KMS-11 (cell line): ENCODE results near the gene OSBPL7.

Experiments
- H2AFZ ChIP-seq: fragments of 200-600 bp; sonication (generic); 2 replicates; pipeline ENCODE4 v1.6.1; 2016; ENCODE audit warnings: antibody characterized with exemption, mixed run types, low read depth
- H3K27ac ChIP-seq: fragments of 200-600 bp; sonication (generic); 2 replicates; pipeline ENCODE4 v1.6.1; 2016; ENCODE audit warnings: mild to moderate bottlenecking, mixed run types
- H3K27me3 ChIP-seq: fragments of 200-600 bp; sonication (generic); 2 replicates; pipeline ENCODE4 v1.6.1; 2017; ENCODE audit warnings: mild to moderate bottlenecking, low read depth, mixed run types, moderate library complexity; ENCODE audit not compliant: insufficient read depth
- H3K36me3 ChIP-seq: fragments of 200-600 bp; sonication (generic); 2 replicates; pipeline ENCODE4 v1.6.1; 2017; ENCODE audit warnings: mild to moderate bottlenecking, mixed run types; ENCODE audit not compliant: insufficient read depth
- H3K4me1 ChIP-seq: fragments of 200-600 bp; sonication (generic); 2 replicates; pipeline ENCODE4 v1.6.1; 2016; ENCODE audit warnings: mild to moderate bottlenecking, low read depth, mixed run types; ENCODE audit not compliant: poor library complexity, severe bottlenecking
- H3K4me2 ChIP-seq: fragments of 200-600 bp; sonication (generic); 2 replicates; pipeline ENCODE4 v1.7.0; 2016; ENCODE audit warnings: mild to moderate bottlenecking, mixed run types
- H3K4me3 ChIP-seq: fragments of 200-600 bp; sonication (generic); IDR thresholded peaks from 2 replicates; pipeline ENCODE4 v1.6.1; 2017; ENCODE audit warnings: low read depth, low read length, mixed read lengths; ENCODE audit not compliant: insufficient read depth
- H3K79me2 ChIP-seq: fragments of 200-600 bp; sonication (generic); 2 replicates; pipeline ENCODE4 v1.6.1; 2016; ENCODE audit warnings: low read depth, mixed run types; ENCODE audit not compliant: insufficient read depth
- H3K9ac ChIP-seq: fragments of 200-600 bp; sonication (generic); 2 replicates; pipeline ENCODE4 v1.6.1; 2016; ENCODE audit warnings: mild to moderate bottlenecking, mixed run types
- H4K20me1 ChIP-seq: fragments of 200-600 bp; sonication (generic); 2 replicates; pipeline ENCODE4 v1.6.1; 2016; ENCODE audit warnings: mild to moderate bottlenecking, mixed run types; ENCODE audit not compliant: insufficient read depth
- TF ChIP-seq, protein P1 (sequence below): fragments of 200-600 bp; sonication (generic); conservative IDR thresholded peaks from 2 replicates; pipeline ENCODE4 v1.6.1; 2017; ENCODE audit warnings: low read depth, mild to moderate bottlenecking, antibody characterized with exemption, low read length, moderate library complexity, mixed read lengths

OSBPL7 gene

GRCh38 chr17:47867813-47868533, 46.4 kb upstream of the OSBPL7 start:
- Histone ChIP-seq H3K36me3 (no peaks in the 10 kb centered on the region), H3K27me3 (peaks cover 92% of the 10 kb centered on the region), H2AFZ (no peak overlapping the region), H3K9ac (no peak overlapping the region), H3K4me2 (no peak overlapping the region), H3K27ac (no peak overlapping the region), H4K20me1 (no peaks in the 10 kb centered on the region), H3K4me1 (no peaks in the 10 kb centered on the region), H3K79me2 (no peaks in the 10 kb centered on the region), H3K4me3 (no peak overlapping the region)
- TF ChIP-seq, protein P1, sequence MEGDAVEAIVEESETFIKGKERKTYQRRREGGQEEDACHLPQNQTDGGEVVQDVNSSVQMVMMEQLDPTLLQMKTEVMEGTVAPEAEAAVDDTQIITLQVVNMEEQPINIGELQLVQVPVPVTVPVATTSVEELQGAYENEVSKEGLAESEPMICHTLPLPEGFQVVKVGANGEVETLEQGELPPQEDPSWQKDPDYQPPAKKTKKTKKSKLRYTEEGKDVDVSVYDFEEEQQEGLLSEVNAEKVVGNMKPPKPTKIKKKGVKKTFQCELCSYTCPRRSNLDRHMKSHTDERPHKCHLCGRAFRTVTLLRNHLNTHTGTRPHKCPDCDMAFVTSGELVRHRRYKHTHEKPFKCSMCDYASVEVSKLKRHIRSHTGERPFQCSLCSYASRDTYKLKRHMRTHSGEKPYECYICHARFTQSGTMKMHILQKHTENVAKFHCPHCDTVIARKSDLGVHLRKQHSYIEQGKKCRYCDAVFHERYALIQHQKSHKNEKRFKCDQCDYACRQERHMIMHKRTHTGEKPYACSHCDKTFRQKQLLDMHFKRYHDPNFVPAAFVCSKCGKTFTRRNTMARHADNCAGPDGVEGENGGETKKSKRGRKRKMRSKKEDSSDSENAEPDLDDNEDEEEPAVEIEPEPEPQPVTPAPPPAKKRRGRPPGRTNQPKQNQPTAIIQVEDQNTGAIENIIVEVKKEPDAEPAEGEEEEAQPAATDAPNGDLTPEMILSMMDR, result no peak

DNA sequence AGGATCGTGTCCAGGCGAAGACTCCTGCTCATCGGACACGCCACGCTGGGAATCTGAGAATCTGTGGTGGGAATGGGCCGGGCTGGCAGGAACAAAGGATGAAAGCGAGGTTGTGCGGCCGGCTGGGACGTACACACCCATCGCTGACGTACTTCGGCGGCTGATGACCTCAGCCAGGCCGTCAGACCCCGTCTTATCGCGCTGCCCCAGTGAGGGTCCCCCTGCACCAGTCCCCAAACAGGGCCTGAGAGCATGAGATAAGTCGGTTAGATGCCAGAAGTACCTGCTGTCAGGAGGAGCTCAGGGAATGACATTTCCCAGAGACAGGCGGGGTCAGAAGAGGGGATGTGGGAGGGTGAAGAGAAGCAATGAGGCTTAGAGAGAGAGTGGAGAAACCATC, 45.3 kb upstream of the OSBPL7 start:
- TF ChIP-seq, protein P1, result no peak
- no peaks in the 10 kb centered on the region for H3K4me1 ChIP-seq
- H4K20me1 ChIP-seq, result no peaks in the 10 kb centered on the region
- no peak overlapping the region for H3K27ac ChIP-seq
- no peaks in the 10 kb centered on the region for H3K36me3 ChIP-seq
- H3K4me3 ChIP-seq, result no peak overlapping the region
- no peak overlapping the region for H3K4me2 ChIP-seq
- H3K79me2 ChIP-seq, result no peaks in the 10 kb centered on the region
- H3K27me3 ChIP-seq, result peaks cover 90% of the 10 kb centered on the region
- no peak overlapping the region for H2AFZ ChIP-seq
- H3K9ac ChIP-seq, result no peak overlapping the region

DNA sequence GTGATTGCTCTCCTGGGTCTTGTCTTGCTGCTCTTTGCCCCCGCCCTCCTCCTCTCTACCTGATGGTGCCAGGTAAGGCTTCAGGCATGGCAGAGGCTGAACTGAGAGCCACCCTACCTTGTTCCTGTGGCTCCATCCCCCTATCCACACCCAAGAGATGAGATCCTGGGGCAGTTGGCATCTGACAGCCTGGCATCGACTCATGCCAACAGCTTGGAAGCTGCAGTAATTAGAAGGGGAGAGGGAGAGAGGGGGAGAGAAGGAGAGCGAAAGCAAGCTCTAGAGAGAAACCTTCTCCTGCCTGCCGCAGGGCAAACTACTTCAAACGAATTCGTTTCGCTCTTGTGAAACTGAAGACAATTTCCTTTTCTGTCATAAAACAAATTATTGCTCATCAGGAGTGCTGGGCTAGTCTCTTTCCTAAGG, 43.2 kb upstream of the OSBPL7 start:
- Histone ChIP-seq H3K4me3 (no peak overlapping the region), H3K36me3 (no peaks in the 10 kb centered on the region), H3K4me2 (no peak overlapping the region), H3K9ac (no peak overlapping the region), H3K27ac (no peak overlapping the region), H3K27me3 (peaks cover 86% of the 10 kb centered on the region), H2AFZ (no peak overlapping the region), H4K20me1 (no peaks in the 10 kb centered on the region), H3K4me1 (no peaks in the 10 kb centered on the region), H3K79me2 (no peaks in the 10 kb centered on the region)
- TF ChIP-seq, protein P1, result no peak

DNA sequence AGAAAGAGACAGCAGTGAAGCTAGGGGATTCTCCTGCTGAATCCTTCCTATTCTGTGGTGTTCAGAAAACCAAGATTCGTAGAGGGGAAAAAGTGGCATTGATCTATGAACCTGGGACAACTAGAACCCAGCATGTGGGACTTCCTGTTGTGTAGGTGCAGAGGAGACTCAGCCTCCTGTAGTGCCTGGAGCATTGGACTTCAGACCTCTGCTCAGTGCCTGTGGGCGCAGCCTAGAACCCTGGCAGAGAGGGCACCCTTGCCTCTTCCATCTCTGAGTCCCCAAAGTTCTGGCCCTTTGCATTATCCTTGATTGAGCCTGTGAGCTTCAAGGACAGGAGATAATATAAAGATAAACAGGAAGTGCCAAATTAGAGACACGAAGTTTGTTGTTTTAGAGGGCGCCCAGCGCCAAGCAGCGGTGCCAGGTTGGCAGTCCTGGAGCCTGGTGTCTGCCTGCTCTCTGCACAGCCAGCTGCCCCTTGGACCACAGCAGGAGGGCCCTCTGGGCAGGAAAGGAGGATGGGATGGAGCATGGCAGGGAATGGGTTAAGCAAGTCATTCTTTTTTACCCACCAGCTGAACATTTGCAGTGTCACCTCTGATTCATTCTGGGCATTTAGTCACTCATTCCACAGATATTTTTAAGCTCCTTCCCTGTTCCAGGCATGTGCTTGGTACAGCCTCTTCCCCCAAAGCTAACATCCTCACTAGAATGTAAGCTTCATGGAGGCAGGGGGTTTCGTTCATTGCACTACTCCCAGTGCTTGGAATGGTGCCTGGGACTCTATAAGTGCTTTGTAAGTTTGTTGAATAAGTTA, 41.2 kb upstream of the OSBPL7 start:
- H3K4me3 ChIP-seq, result no peak overlapping the region
- no peaks in the 10 kb centered on the region for H3K4me1 ChIP-seq
- no peaks in the 10 kb centered on the region for H3K36me3 ChIP-seq
- TF ChIP-seq, protein P1, result no peak
- no peak overlapping the region for H3K9ac ChIP-seq
- no peak overlapping the region for H3K4me2 ChIP-seq
- no peak overlapping the region for H3K27ac ChIP-seq
- peaks cover 84% of the 10 kb centered on the region for H3K27me3 ChIP-seq
- H4K20me1 ChIP-seq, result no peaks in the 10 kb centered on the region
- H3K79me2 ChIP-seq, result no peaks in the 10 kb centered on the region
- no peak overlapping the region for H2AFZ ChIP-seq
